ENCODE data around the gene DCLK2.

DCLK2 gene

DNA sequence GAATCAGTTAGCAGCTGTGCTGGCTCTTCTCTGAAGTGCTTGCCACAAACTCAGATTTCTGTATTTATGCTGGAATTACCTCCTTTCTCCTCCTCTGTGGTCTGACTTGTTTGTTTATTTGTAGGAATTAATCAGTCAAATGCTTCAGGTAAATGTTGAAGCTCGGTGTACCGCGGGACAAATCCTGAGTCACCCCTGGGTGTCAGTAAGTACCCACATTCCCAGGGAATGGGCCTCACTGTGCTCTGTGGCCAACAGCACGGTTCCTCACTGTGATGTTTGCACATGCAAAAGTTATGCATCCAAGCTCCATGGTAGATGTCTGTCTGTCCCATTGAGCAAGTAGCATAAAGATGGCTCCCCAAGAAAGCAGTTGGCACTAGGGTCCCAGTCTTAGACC lies 169.9 kb downstream of the DCLK2 start:
- no peak overlapping the region for H3K4me3 ChIP-seq (ENCODE audit: low read length)
- DNase-seq (ENCODE audit: low read depth), result no peak
- TF ChIP-seq, protein P1, sequence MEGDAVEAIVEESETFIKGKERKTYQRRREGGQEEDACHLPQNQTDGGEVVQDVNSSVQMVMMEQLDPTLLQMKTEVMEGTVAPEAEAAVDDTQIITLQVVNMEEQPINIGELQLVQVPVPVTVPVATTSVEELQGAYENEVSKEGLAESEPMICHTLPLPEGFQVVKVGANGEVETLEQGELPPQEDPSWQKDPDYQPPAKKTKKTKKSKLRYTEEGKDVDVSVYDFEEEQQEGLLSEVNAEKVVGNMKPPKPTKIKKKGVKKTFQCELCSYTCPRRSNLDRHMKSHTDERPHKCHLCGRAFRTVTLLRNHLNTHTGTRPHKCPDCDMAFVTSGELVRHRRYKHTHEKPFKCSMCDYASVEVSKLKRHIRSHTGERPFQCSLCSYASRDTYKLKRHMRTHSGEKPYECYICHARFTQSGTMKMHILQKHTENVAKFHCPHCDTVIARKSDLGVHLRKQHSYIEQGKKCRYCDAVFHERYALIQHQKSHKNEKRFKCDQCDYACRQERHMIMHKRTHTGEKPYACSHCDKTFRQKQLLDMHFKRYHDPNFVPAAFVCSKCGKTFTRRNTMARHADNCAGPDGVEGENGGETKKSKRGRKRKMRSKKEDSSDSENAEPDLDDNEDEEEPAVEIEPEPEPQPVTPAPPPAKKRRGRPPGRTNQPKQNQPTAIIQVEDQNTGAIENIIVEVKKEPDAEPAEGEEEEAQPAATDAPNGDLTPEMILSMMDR (conservative IDR thresholded peaks at IDR 0.05; ENCODE audit: low read depth, low read length), result no peak

DNA sequence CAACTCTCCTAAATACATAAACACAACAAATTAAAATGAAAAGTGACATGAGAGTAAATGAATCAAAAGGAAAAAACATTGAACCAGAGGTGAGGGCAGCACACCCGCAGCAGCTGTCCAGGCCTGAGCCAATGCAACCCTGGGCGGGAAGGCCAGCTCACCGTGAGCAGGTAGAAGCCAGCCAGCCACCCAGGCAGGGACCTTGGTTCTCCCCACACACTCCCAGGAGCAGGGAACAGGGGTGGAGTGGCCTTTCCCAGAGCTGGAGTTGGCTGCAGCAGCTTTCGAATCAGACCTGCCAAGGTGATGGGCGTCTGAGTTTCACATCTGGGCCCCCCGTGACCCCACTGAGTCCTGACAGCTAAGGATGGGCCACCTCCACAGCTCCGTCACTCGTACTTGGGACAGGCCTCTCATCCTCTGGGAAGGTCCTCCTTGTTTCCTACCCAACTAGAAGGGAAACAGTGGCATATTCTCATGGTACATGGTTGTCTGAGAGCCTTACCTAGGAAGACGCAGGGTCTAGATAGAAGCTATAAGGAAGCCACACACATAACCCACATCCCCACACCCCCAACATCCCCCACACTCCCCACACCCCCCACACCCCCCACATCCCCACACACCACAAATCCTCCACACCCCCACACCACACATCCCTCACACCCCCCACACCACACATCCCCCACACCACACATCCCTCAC lies 172.2 kb downstream of the DCLK2 start:
- H3K4me3 ChIP-seq (ENCODE audit: low read length), result no peak overlapping the region
- TF ChIP-seq, protein P1 (conservative IDR thresholded peaks at IDR 0.05; ENCODE audit: low read depth, low read length), result no peak
- DNase-seq (ENCODE audit: low read depth), result no peak

DNA sequence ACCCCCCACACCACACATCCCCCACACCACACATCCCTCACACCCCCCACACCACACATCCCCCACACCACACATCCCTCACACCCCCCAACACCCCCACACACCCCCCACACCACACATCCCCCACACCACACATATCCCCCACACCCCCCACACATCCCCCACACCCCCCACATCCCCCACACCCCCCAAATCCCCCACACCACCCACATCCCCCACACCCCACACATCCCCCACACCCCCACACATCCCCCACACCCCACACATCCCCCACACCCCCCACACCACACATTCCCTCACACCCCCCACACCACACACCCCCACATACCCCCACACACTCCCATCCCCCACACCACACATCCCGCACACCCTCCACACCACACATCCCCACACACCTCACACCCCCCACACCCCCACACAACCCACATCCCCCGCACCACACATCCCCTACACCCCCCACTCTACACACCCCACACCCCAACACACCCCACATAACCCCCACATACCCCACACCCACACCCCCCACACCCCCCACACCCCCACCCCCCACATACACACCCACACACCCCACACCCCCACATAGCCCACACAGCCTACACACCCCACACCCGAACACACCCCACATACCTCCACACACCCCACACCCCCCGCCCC lies 172.9 kb downstream of the DCLK2 start:
- no peak overlapping the region for H3K4me3 ChIP-seq (ENCODE audit: low read length)
- TF ChIP-seq, protein P1 (conservative IDR thresholded peaks at IDR 0.05; ENCODE audit: low read depth, low read length), result no peak
- DNase-seq (ENCODE audit: low read depth), result no peak

DNA sequence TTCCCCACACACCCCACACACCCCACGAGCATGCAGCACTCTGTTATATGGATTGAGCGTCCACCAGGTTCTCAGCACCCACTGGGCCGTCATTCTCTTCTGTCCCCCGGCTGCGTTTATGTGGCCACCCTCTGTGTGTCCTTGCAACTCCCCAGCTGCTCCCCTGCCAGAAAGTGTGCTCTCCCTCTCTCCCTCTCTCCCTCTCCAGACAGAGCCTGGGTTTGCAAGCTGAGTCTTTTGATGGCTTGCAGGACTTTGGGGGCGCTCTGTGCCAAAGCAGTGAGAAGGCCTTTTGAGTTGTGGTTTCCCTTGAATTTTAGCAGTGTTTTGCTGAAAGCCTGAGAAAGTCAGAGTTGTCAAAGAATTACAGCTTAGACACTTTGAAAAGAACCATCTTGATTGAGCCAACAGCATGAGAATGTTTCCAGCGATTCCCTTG lies 173.5 kb downstream of the DCLK2 start:
- DNase-seq (ENCODE audit: low read depth), result no peak
- H3K4me3 ChIP-seq (ENCODE audit: low read length), result no peak overlapping the region
- TF ChIP-seq, protein P1 (conservative IDR thresholded peaks at IDR 0.05; ENCODE audit: low read depth, low read length), result no peak

DNA sequence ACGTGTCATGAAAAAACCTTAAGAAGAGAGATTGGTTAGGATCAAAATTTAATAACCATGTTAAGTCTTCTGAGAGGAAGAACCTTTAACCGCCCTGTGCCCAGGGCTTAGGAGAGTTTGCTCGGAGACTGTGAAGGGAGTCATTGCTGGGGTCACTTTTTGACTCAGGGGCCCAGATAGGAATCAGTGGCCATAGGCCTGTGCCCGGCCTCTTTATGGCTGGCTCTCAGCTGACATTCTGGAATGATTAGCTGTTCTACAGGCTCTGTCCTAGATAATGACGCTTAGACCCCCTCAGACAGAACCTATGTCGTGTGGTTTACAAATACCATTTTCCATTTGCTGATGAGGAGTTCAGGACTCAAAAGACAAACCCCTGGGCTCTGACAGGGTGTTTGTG lies 174.1 kb downstream of the DCLK2 start:
- H3K4me3 ChIP-seq (ENCODE audit: low read length), result no peak overlapping the region
- no peak for DNase-seq (ENCODE audit: low read depth)
- TF ChIP-seq, protein P1 (conservative IDR thresholded peaks at IDR 0.05; ENCODE audit: low read depth, low read length), result no peak

DNA sequence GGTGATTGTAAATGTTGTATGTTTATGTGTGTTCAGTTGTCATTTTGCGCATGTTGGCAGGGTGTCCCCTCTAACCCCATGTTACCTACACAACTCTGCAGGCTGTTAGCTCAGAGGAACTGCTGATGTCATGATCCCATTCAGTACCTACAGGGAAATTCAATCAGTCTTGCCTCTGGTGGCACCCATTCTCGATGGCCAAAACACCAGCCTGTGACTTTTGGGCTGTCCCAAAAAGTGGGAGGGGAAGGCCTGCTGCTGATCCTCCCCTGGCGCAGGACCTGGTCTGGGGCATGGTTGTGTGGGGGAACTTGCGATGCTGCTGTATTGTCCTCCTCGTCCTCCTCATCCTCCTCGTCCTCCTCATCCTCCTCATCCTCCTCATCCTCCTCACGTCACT lies 174.5 kb downstream of the DCLK2 start:
- TF ChIP-seq, protein P1 (conservative IDR thresholded peaks at IDR 0.05; ENCODE audit: low read depth, low read length), result no peak
- no peak for DNase-seq (ENCODE audit: low read depth)
- no peak overlapping the region for H3K4me3 ChIP-seq (ENCODE audit: low read length)

DNA sequence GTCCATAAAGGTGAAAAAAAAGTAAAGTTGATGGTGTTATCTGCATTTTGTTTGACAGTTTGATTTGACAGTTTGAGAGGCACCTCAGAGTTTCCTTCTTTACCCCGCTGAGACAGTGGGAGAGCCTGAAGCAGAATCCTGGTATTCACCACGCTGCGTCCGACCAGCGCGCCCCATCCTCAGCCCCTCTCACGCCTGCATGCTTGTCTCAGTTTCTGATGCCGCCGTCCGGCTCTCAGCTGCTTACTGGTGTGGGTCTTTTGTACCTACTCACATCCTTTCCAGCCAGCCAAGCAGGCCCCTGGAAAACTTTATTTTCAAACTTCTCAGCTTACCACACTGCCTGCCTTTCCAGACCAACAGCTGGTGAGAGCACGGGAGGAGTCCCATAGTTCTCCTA lies 175.2 kb downstream of the DCLK2 start:
- TF ChIP-seq, protein P1 (conservative IDR thresholded peaks at IDR 0.05; ENCODE audit: low read depth, low read length), result no peak
- no peak for DNase-seq (ENCODE audit: low read depth)
- no peak overlapping the region for H3K4me3 ChIP-seq (ENCODE audit: low read length)

Data from retinal pigment epithelial cell (primary cell).